Body of pancreas (tissue), 4 donors: ENCODE results near the gene KIAA0825.

Experiments used
- POLR2A ChIP-seq, 3 donors: fragments of 450-650 bp; IDR thresholded peaks; one replicate each; pipeline ENCODE4 v1.6.1; 2016; ENCODE audit warnings: antibody characterized with exemption in 3 of 3, mild to moderate bottlenecking in 2 of 3
- TF ChIP-seq, protein P1 (sequence below), 7 experiments: fragments of 450-650 bp in 4 of 7; fragments of 200-600 bp in 3 of 7; sonication (generic) in 3 of 7; IDR thresholded peaks; one replicate each; pipeline ENCODE4 v1.5.1; 2016 to 2019; ENCODE audit warnings: antibody characterized with exemption in 7 of 7

DNA sequence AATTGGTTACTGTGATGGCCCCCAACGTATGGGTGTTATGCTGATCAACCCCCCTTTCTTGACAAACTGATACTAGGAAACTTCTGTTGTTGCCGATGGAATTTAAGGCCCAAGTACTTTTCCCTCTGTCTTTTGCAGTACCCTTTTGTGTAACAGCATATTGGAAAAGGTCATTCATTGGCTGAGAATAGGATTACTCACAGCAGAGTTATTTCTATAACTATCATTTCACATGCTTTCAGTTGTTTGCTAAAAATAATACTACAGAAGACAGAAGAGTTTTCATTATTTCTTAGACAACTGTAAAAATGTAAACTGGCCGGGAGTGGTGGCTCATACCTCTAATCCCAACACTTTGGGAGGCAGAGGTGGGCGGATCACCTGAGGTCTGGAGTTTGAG is 329.5 kb downstream of the KIAA0825 start:
- TF ChIP-seq, protein P1, sequence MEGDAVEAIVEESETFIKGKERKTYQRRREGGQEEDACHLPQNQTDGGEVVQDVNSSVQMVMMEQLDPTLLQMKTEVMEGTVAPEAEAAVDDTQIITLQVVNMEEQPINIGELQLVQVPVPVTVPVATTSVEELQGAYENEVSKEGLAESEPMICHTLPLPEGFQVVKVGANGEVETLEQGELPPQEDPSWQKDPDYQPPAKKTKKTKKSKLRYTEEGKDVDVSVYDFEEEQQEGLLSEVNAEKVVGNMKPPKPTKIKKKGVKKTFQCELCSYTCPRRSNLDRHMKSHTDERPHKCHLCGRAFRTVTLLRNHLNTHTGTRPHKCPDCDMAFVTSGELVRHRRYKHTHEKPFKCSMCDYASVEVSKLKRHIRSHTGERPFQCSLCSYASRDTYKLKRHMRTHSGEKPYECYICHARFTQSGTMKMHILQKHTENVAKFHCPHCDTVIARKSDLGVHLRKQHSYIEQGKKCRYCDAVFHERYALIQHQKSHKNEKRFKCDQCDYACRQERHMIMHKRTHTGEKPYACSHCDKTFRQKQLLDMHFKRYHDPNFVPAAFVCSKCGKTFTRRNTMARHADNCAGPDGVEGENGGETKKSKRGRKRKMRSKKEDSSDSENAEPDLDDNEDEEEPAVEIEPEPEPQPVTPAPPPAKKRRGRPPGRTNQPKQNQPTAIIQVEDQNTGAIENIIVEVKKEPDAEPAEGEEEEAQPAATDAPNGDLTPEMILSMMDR (IDR thresholded peaks at IDR 0.05): no peak
- no peak for TF ChIP-seq POLR2A (IDR thresholded peaks at IDR 0.05)
